HepG2 (cell line): ENCODE data around the gene SRCIN1. TPM values are rescaled to one million over a fixed set of nuclear protein-coding genes. Genes with fewer than 3 reads are reported as not detected.

ENCODE experiments used
- GTF3A ChIP-seq: sonication (generic); formaldehyde crosslinking; conservative IDR thresholded peaks from 2 replicates; pipeline ENCODE4 v1.4.0; 2020; ENCODE audit warnings: mild to moderate bottlenecking, missing genetic modification reagents
- HMG20B ChIP-seq: conservative IDR thresholded peaks from 2 replicates; pipeline ENCODE4 v1.6.1; 2016; ENCODE audit warnings: missing genetic modification reagents, missing compliant biosample characterization
- ISL2 ChIP-seq: sonication (generic); formaldehyde crosslinking; IDR thresholded peaks from 2 replicates; pipeline ENCODE4 v1.5.0; 2020; ENCODE audit warnings: missing genetic modification reagents
- JUND ChIP-seq: sonication (generic); formaldehyde crosslinking; IDR thresholded peaks from 2 replicates; pipeline ENCODE4 v1.8.0; 2022; ENCODE audit warnings: mild to moderate bottlenecking, missing genetic modification reagents
- KDM6A ChIP-seq: IDR thresholded peaks from 2 replicates; pipeline ENCODE4 v1.6.1; 2016; ENCODE audit warnings: low read depth
- SALL1 ChIP-seq: sonication (generic); formaldehyde crosslinking; IDR thresholded peaks from 2 replicates; pipeline ENCODE4 v1.8.0; 2022; ENCODE audit warnings: mild to moderate bottlenecking, missing genetic modification reagents
- ZNF230 ChIP-seq: sonication (generic); formaldehyde crosslinking; IDR thresholded peaks from 2 replicates; pipeline ENCODE4 v1.4.0; 2020; ENCODE audit warnings: mild to moderate bottlenecking, missing genetic modification reagents
- ZNF234 ChIP-seq: sonication (generic); formaldehyde crosslinking; conservative IDR thresholded peaks from 2 replicates; pipeline ENCODE4 v1.5.1; 2020; ENCODE audit warnings: mild to moderate bottlenecking, missing genetic modification reagents
- ZNF333 ChIP-seq: sonication (generic); formaldehyde crosslinking; IDR thresholded peaks from 2 replicates; pipeline ENCODE4 v1.4.0; 2020; ENCODE audit warnings: mild to moderate bottlenecking, missing genetic modification reagents, borderline replicate concordance
- ZNF556 ChIP-seq: sonication (generic); formaldehyde crosslinking; IDR thresholded peaks from 2 replicates; pipeline ENCODE4 v1.4.0; 2020; ENCODE audit warnings: mild to moderate bottlenecking, missing genetic modification reagents, borderline replicate concordance
- ZNF562 ChIP-seq: sonication (generic); formaldehyde crosslinking; IDR thresholded peaks from 2 replicates; pipeline ENCODE4 v1.8.0; 2022; ENCODE audit warnings: missing genetic modification reagents, borderline replicate concordance
- ZNF766 ChIP-seq: sonication (generic); formaldehyde crosslinking; IDR thresholded peaks from 2 replicates; pipeline ENCODE4 v1.5.0; 2020; ENCODE audit warnings: missing genetic modification reagents, borderline replicate concordance
- polyA plus RNA-seq, 8 experiments: library from polyadenylated mRNA; depleted of rRNA in 3 of 8; stranded (reverse) in 7 of 8; unstranded in 1 of 8; fragments of >200 nt; fragmentation: Illumina TruSeq in 4 of 8; extraction: Trizol in 4 of 8; gene quantifications; 2 replicates each; pipeline versions ENCODE4 v1.2.1 to v1.2.3, GENCODE V29; 2011 to 2016; ENCODE audit warnings: low read depth in 4 of 8, missing spikeins in 1 of 8, mixed read lengths in 1 of 8; ENCODE audit not compliant: insufficient read depth in 1 of 8
- total RNA-seq, 5 experiments: library from RNA; depleted of rRNA; stranded (reverse); fragments of >200 nt; fragmentation: Illumina TruSeq; extraction: Trizol; gene quantifications; 2 replicates each; pipeline ENCODE4 v1.2.3, GENCODE V29; 2016; ENCODE audit warnings: low read depth in 1 of 5
- TF ChIP-seq, protein P1 (sequence below): sonication (generic); formaldehyde crosslinking; IDR thresholded peaks from 2 replicates; pipeline ENCODE4 v1.8.1; 2023; ENCODE audit warnings: missing genetic modification reagents, inconsistent platforms, borderline replicate concordance
- TF ChIP-seq, protein P2 (sequence below): sonication (generic); formaldehyde crosslinking; conservative IDR thresholded peaks from 2 replicates; pipeline ENCODE4 v1.4.0; 2020; ENCODE audit warnings: mild to moderate bottlenecking, missing genetic modification reagents, moderate library complexity
- TF ChIP-seq, protein P3 (sequence below): sonication (generic); formaldehyde crosslinking; IDR thresholded peaks from 2 replicates; pipeline ENCODE4 v1.4.0; 2020; ENCODE audit warnings: missing genetic modification reagents, borderline replicate concordance
- TF ChIP-seq, protein P4 (sequence below), 2 experiments: sonication (generic) in 1 of 2; formaldehyde crosslinking in 1 of 2; IDR thresholded peaks; 2 replicates each; pipeline versions ENCODE4 v1.4.0 to v1.6.1; 2018 to 2020; ENCODE audit warnings: missing genetic modification reagents in 2 of 2, borderline replicate concordance in 1 of 2, low read depth in 1 of 2, mild to moderate bottlenecking in 1 of 2, missing biosample characterization in 1 of 2
- TF ChIP-seq, protein P5 (sequence below): sonication (generic); formaldehyde crosslinking; IDR thresholded peaks from 2 replicates; pipeline ENCODE4 v1.4.0; 2020; ENCODE audit warnings: mild to moderate bottlenecking, missing genetic modification reagents
- TF ChIP-seq, protein P6 (sequence below): sonication (generic); formaldehyde crosslinking; IDR thresholded peaks from 2 replicates; pipeline ENCODE4 v1.8.1; 2023; ENCODE audit warnings: mild to moderate bottlenecking, moderate library complexity, missing genetic modification reagents

SRCIN1 gene
- total and polyA plus RNA-seq, 2 of the 13 experiments (the other 11 are each of a cell fraction or from before 2014, with no cell fraction given), result 1.2 to 9.6 TPM

DNA sequence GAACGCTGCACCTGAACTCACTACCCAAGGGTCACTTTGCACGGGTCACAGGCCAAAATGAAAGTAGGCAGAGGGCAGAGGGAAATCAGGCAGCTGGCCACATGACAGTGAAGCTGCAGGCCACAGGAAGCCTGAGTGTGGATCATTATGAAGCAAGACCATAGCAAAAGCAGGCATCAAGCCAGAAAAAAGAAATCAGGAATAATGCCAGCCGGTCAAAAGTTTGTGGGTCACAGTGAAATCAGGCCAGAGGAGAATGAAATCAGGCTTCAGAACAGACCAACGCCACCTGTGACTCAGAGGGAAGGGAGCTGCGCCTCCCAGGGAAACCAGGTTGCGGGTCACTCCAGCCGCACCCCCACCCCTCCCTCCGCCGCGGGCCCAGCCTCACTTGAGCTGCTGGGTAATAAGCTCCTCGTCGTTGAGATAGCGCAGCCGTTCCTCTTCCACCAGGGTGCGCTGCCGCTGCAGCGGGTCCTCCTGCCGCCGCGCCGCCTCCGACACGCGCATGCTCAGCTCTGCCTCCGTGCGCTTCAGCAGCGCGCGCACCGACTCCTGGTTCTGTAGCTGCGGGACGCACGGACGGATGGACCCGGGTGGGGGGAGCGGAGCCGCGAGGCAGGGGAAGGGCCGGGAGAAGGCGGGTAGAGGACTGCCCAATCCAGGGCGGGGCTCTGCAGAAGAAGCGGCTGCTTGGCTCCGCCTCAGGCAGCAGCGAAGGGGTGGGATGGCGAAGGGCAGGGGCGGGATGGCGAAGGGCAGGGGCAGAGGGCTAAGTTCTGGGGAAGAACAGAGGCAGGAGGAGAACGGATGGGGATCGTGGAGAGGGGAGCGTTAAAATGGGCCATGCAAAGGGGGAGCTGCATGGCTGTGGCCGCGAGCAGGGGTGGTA is 47.7 kb downstream of the SRCIN1 start (continued):
- TF ChIP-seq ZNF556 (CRISPR knock-in tag) (peak; percentile 81; the same call in 1 of the 2 replicates), ISL2 (CRISPR knock-in tag) (no peak), ZNF333 (CRISPR knock-in tag) (0 out of 2 replicates have a peak, but pooled peaks have one; percentile 50), ZNF230 (CRISPR knock-in tag) (no peak), GTF3A (CRISPR knock-in tag) (peak; percentile 28; the same call in 1 of the 2 replicates), ZNF766 (CRISPR knock-in tag) (no peak), HMG20B (CRISPR knock-in tag) (no peak), KDM6A (0 out of 2 replicates have a peak, but pooled peaks have one; percentile 11), ZNF562 (no peak), ZNF234 (CRISPR knock-in tag) (no peak), SALL1 (CRISPR knock-in tag) (peak; percentile 79), JUND (CRISPR knock-in tag) (0 out of 2 replicates have a peak, but pooled peaks have one; percentile 26)
- TF ChIP-seq, protein P1, sequence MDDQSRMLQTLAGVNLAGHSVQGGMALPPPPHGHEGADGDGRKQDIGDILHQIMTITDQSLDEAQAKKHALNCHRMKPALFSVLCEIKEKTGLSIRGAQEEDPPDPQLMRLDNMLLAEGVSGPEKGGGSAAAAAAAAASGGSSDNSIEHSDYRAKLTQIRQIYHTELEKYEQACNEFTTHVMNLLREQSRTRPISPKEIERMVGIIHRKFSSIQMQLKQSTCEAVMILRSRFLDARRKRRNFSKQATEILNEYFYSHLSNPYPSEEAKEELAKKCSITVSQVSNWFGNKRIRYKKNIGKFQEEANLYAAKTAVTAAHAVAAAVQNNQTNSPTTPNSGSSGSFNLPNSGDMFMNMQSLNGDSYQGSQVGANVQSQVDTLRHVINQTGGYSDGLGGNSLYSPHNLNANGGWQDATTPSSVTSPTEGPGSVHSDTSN, result no peak
- TF ChIP-seq, protein P2, sequence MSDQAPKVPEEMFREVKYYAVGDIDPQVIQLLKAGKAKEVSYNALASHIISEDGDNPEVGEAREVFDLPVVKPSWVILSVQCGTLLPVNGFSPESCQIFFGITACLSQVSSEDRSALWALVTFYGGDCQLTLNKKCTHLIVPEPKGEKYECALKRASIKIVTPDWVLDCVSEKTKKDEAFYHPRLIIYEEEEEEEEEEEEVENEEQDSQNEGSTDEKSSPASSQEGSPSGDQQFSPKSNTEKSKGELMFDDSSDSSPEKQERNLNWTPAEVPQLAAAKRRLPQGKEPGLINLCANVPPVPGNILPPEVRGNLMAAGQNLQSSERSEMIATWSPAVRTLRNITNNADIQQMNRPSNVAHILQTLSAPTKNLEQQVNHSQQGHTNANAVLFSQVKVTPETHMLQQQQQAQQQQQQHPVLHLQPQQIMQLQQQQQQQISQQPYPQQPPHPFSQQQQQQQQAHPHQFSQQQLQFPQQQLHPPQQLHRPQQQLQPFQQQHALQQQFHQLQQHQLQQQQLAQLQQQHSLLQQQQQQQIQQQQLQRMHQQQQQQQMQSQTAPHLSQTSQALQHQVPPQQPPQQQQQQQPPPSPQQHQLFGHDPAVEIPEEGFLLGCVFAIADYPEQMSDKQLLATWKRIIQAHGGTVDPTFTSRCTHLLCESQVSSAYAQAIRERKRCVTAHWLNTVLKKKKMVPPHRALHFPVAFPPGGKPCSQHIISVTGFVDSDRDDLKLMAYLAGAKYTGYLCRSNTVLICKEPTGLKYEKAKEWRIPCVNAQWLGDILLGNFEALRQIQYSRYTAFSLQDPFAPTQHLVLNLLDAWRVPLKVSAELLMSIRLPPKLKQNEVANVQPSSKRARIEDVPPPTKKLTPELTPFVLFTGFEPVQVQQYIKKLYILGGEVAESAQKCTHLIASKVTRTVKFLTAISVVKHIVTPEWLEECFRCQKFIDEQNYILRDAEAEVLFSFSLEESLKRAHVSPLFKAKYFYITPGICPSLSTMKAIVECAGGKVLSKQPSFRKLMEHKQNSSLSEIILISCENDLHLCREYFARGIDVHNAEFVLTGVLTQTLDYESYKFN (CRISPR knock-in tag), result peak; percentile 45; the same call in 1 of the 2 replicates
- TF ChIP-seq, protein P3, sequence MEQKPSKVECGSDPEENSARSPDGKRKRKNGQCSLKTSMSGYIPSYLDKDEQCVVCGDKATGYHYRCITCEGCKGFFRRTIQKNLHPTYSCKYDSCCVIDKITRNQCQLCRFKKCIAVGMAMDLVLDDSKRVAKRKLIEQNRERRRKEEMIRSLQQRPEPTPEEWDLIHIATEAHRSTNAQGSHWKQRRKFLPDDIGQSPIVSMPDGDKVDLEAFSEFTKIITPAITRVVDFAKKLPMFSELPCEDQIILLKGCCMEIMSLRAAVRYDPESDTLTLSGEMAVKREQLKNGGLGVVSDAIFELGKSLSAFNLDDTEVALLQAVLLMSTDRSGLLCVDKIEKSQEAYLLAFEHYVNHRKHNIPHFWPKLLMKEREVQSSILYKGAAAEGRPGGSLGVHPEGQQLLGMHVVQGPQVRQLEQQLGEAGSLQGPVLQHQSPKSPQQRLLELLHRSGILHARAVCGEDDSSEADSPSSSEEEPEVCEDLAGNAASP (CRISPR knock-in tag), result peak; percentile 38; the same call in 1 of the 2 replicates
- TF ChIP-seq, protein P4, sequence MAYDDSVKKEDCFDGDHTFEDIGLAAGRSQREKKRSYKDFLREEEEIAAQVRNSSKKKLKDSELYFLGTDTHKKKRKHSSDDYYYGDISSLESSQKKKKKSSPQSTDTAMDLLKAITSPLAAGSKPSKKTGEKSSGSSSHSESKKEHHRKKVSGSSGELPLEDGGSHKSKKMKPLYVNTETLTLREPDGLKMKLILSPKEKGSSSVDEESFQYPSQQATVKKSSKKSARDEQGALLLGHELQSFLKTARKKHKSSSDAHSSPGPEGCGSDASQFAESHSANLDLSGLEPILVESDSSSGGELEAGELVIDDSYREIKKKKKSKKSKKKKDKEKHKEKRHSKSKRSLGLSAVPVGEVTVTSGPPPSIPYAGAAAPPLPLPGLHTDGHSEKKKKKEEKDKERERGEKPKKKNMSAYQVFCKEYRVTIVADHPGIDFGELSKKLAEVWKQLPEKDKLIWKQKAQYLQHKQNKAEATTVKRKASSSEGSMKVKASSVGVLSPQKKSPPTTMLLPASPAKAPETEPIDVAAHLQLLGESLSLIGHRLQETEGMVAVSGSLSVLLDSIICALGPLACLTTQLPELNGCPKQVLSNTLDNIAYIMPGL (CRISPR knock-in tag; IDR thresholded peaks at IDR 0.05; ENCODE audit: borderline replicate concordance in 1 of 2, low read depth in 1 of 2), result peak; percentile 92 to 95; a peak in 3 of 4 replicates
- TF ChIP-seq, protein P5, sequence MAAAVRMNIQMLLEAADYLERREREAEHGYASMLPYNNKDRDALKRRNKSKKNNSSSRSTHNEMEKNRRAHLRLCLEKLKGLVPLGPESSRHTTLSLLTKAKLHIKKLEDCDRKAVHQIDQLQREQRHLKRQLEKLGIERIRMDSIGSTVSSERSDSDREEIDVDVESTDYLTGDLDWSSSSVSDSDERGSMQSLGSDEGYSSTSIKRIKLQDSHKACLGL, result peak; percentile 75
- TF ChIP-seq, protein P6, sequence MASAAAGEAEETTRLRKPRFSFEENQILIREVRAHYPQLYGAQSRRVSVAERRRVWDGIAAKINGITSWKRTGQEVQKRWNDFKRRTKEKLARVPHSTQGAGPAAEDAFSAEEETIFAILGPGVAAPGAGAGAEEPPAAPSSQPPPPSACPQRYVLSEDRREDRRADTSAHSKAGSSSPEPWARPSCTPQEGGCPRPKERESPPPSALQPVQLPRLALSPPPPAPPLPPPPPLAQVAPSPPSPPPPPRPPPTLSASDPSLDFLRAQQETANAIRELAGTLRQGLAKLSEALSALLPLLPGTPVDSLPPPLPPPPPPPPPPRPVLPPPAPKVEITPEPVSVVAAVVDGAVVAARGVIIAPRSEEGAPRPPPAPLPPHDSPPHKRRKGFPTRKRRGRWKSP, result no peak
